ENCODE measurements around the gene CPEB2. TPM values are rescaled to one million over a fixed set of nuclear protein-coding genes. Genes with fewer than 3 reads are reported as not detected.

Gene CPEB2
- total and polyA plus RNA-seq, 9 of the 15 experiments (the other 6 are each of a cell fraction or from before 2014, with no cell fraction given) = 0.39 to 3.0 (median 1.4) TPM

GRCh38 chr4:15001869-15002658 is at the start of gene CPEB2 (continued):
- TF ChIP-seq ZNF280A (IDR thresholded peaks at IDR 0.05; ENCODE audit: low read depth, partially characterized antibody) (no peak), NR3C1 (CRISPR knock-in tag; IDR thresholded peaks at IDR 0.05) (no peak), SPI1 (IDR thresholded peaks at IDR 0.05; ENCODE audit: borderline replicate concordance, low read depth, low read length) (peak; percentile 15; the same call in 1 of the 2 replicates), NONO (IDR thresholded peaks at IDR 0.05; ENCODE audit: low read depth in 2 of 2, low read length in 1 of 2) (peak; percentile 58 to 66; a peak in 3 of 4 replicates), ZNF699 (CRISPR knock-in tag; IDR thresholded peaks at IDR 0.05; ENCODE audit: insufficient replicate concordance) (no peak), ZBTB49 (CRISPR knock-in tag; IDR thresholded peaks at IDR 0.05; ENCODE audit: borderline replicate concordance) (no peak), ETS1 (conservative IDR thresholded peaks at IDR 0.05; ENCODE audit: control insufficient read depth, low read depth, low read length) (peak; percentile 33; the same call in 1 of the 2 replicates), RHOXF2B (CRISPR knock-in tag; conservative IDR thresholded peaks at IDR 0.05) (no peak), TEAD2 (tag; IDR thresholded peaks at IDR 0.05) (no peak), FOSL1 (tag; conservative IDR thresholded peaks at IDR 0.05) (peak; percentile 69; the same call in 1 of the 2 replicates), CC2D1A (IDR thresholded peaks at IDR 0.05) (no peak), FOXK1 (CRISPR knock-in tag; IDR thresholded peaks at IDR 0.05; ENCODE audit: borderline replicate concordance) (no peak), EP300 (IDR thresholded peaks at IDR 0.05; ENCODE audit: low read length) (no peak), PYGO2 (tag; IDR thresholded peaks at IDR 0.05) (no peak), TAF9B (IDR thresholded peaks at IDR 0.05; ENCODE audit: partially characterized antibody) (no peak), DMBX1 (CRISPR knock-in tag; IDR thresholded peaks at IDR 0.05; ENCODE audit: borderline replicate concordance) (peak; percentile 60; the same call in 1 of the 2 replicates), PBX2 (CRISPR knock-in tag; IDR thresholded peaks at IDR 0.05; ENCODE audit: low read depth) (no peak), PBX2 (tag; conservative IDR thresholded peaks at IDR 0.05; ENCODE audit: low read depth) (no peak)
